Thyroid gland (tissue), 4 donors: Measurements from ENCODE around the gene KHNYN. TPM values are rescaled to one million over a fixed set of nuclear protein-coding genes. Genes with fewer than 3 reads are reported as not detected.

ENCODE experiments used
- DNase-seq, 2 donors: peaks; one replicate each; pipeline ENCODE4 v3.0.0-alpha.2; 2019
- H3K27ac ChIP-seq, 3 donors: fragments of 200-600 bp; sonication (generic); 1 replicate in 2 of 3; 2 replicates in 1 of 3; pipeline ENCODE4 v1.5.1; 2016 to 2019; ENCODE audit warnings: mild to moderate bottlenecking in 1 of 3, moderate library complexity in 1 of 3
- H3K27me3 ChIP-seq: fragments of 200-600 bp; sonication (generic); one replicate; pipeline ENCODE4 v1.5.1; 2019
- H3K36me3 ChIP-seq, 2 donors: fragments of 200-600 bp; sonication (generic); one replicate each; pipeline ENCODE4 v1.5.1; 2016 to 2019
- H3K4me1 ChIP-seq, 2 donors: fragments of 200-600 bp; sonication (generic); one replicate each; pipeline ENCODE4 v1.5.1; 2017 to 2019
- H3K4me3 ChIP-seq, 3 donors: fragments of 200-600 bp; sonication (generic); replicated peaks in 1 of 3; 1 replicate in 2 of 3; 2 replicates in 1 of 3; pipeline ENCODE4 v1.5.1; 2016; ENCODE audit warnings: mild to moderate bottlenecking in 1 of 3
- H3K9me3 ChIP-seq: fragments of 200-600 bp; sonication (generic); one replicate; pipeline ENCODE4 v1.5.1; 2017
- POLR2A ChIP-seq, 2 donors: fragments of 450-650 bp; IDR thresholded peaks; one replicate each; pipeline ENCODE4 v1.6.1; 2017; ENCODE audit warnings: antibody characterized with exemption in 2 of 2, mild to moderate bottlenecking in 2 of 2, moderate library complexity in 1 of 2
- WGBS, 2 donors: methylation state at CpG; one replicate each; pipeline ENCODE4 v1.1.5; 2017; 5-methylcytosine and 5-hydroxymethylcytosine counted together
- intact Hi-C: fragments of 100-400 bp; cut with DNase I; formaldehyde crosslinking; loops from one replicate; pipeline ENCODE4 v1.15.1; 2023
- total RNA-seq, 4 donors: library from RNA; depleted of rRNA; stranded (reverse); fragments of >200 nt; gene quantifications; one replicate each; pipeline ENCODE4 v1.2.3, GENCODE V29; 2016
- TF ChIP-seq, protein P1 (sequence below), 6 experiments: fragments of 200-600 bp in 3 of 6; fragments of 450-650 bp in 3 of 6; sonication (generic) in 3 of 6; IDR thresholded peaks; one replicate each; pipeline ENCODE4 v1.5.1; 2016 to 2019; ENCODE audit warnings: antibody characterized with exemption in 6 of 6, mild to moderate bottlenecking in 2 of 6, inconsistent platforms in 1 of 6, moderate library complexity in 1 of 6

The KHNYN gene
- total RNA-seq, 4 donors from 2014 or later, result 46.9 to 75.0 (median 48.3) TPM

DNA sequence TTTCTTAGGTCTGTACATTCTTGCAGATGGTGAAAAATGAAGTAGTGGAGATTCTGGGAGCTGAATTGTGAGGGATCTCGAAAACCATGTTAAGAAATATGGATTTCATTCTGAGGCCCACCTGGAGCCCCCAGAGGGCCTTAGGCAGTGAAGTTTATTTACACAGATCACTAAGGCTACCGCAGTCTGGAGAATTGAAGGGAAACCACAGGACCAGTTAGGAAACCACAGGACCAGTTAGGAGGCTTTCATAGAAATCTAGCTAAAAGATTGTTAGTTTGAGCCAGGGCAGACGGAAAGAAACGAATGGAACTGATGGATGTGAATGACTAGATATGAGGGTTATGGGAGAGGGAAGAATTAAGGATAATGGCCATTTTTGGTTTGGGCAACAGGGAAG, 7.5 kb upstream of the KHNYN start:
- no peak for TF ChIP-seq POLR2A (IDR thresholded peaks at IDR 0.05)
- TF ChIP-seq, protein P1, sequence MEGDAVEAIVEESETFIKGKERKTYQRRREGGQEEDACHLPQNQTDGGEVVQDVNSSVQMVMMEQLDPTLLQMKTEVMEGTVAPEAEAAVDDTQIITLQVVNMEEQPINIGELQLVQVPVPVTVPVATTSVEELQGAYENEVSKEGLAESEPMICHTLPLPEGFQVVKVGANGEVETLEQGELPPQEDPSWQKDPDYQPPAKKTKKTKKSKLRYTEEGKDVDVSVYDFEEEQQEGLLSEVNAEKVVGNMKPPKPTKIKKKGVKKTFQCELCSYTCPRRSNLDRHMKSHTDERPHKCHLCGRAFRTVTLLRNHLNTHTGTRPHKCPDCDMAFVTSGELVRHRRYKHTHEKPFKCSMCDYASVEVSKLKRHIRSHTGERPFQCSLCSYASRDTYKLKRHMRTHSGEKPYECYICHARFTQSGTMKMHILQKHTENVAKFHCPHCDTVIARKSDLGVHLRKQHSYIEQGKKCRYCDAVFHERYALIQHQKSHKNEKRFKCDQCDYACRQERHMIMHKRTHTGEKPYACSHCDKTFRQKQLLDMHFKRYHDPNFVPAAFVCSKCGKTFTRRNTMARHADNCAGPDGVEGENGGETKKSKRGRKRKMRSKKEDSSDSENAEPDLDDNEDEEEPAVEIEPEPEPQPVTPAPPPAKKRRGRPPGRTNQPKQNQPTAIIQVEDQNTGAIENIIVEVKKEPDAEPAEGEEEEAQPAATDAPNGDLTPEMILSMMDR (IDR thresholded peaks at IDR 0.05), result no peak
- 76 to 78% methylated on average over 4 of the region's 4 CpGs for WGBS, 2 donors
- DNase-seq, result no peak
- no peaks in the 10 kb centered on the region for H3K36me3 ChIP-seq
- H3K27ac ChIP-seq, result no peak overlapping the region
- intact Hi-C loops, result no loop called here
- H3K4me3 ChIP-seq, result no peak overlapping the region
- peaks cover 7 to 13% of the 10 kb centered on the region in 2 donors for H3K4me1 ChIP-seq
- H3K27me3 ChIP-seq, result no peaks in the 10 kb centered on the region
- H3K9me3 ChIP-seq, result no peaks in the 10 kb centered on the region

DNA sequence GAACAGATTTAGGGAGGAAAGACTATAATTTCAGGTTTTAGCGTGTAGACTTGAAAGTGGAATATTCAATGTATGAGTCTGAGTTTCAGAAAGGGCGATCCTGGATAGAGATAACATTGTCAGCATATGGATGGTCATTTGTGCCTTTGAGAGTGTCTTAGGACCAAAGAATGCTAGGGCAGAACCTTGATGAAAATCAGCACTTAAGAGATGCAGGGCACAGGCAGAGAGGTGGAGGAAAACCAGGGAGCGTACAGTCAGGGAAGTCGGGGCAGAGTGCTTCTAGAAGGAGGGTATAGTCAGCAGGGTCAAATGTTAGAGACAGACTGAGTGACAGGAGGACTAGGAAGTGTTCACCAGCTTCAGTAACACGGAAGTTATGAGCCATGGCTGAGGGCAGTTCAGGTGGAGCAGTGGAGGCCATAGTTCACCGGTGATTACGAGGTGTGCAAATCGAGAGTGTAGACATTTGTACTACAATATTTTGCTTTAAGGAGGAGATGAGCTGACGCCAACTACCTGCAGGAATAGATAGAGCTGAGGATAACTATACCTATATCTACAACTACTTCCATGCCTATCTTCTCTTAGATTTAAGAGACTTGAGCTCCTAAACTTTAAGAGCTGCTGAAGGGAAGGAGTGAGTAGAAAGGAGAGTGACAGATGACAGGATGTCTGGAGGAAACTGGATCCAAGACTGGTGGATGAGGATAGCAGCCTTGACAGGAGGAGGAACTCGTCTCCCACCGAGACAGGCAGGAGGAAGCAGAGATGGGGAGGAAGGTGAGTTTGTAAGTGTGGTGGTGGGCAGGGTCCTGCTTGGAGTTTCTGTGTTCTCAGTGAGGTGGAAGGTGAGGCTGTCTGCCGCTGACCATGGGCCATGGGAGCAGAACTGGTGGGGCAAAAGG, 6.8 kb upstream of the KHNYN start:
- Histone ChIP-seq H3K4me3 (no peak overlapping the region), H3K4me1 (peaks cover 7 to 13% of the 10 kb centered on the region in 2 donors), H3K36me3 (no peaks in the 10 kb centered on the region), H3K27ac (no peak overlapping the region), H3K9me3 (no peaks in the 10 kb centered on the region), H3K27me3 (no peaks in the 10 kb centered on the region)
- WGBS, 2 donors, result 77 to 84% methylated on average over 12 of the region's 12 CpGs
- TF ChIP-seq POLR2A (IDR thresholded peaks at IDR 0.05), result no peak
- TF ChIP-seq, protein P1 (IDR thresholded peaks at IDR 0.05), result no peak
- intact Hi-C loops, result no loop called here
- DNase-seq, result no peak

DNA sequence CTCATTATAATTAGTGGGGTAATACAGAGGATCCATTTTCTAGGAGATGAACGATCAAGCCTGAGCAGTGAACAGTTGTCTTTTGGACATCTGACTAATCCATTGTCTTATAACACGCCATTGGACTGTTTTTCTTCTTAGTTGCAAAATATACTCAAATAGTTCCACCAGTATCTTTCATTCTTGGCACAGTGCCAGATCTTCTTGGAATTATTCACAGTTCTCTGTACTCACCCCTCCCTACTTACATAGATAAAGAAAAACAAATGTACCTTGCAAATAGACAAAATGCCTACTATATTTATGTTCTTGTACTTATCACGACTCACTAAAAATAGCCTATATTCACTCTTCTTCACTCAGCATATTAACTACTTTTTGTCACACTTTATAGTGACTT, 4.0 kb upstream of the KHNYN start:
- Histone ChIP-seq H3K4me1 (peaks cover 10 to 13% of the 10 kb centered on the region in 2 donors), H3K9me3 (no peaks in the 10 kb centered on the region), H3K27me3 (no peaks in the 10 kb centered on the region), H3K4me3 (no peak overlapping the region), H3K36me3 (no peaks in the 10 kb centered on the region), H3K27ac (no peak overlapping the region)
- intact Hi-C loops, result no loop called here
- 42 to 53% methylated on average over 3 of the region's 3 CpGs for WGBS, 2 donors
- DNase-seq, result no peak
- TF ChIP-seq, protein P1 (IDR thresholded peaks at IDR 0.05), result no peak

DNA sequence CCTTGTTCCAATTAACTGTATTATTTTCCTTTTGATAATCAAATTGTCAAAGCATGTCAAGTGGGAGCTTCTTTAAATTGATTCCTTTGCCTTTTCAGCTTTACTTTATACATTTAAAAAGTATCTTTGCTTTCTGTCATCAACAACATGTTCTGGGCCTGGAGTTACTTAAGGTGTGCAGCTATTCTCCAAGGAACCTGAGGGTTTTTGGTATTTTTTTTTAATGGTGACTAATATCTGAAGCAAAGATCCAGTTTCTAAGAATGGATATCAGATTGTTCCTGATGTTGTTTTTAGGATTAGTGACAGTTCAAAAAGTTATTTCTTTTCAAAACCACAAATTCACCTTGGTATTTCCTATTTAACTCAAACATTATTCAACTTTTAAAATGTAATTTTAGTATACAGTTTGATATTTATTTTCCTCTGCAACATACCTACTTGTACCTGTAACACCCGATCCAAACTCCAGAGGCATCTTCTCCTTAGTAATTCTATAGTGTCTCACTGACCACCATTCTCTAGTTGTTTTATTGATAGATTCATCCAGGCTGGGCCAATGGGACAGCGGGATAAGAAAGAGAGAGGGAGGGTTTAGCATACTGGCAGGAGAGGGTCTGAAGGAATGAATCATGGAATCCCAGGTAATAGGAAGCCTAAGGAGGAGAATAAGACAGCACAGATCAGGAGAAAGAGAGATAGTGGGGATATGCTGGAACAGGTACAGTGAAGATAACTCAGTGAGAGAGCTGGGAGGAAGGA, 3.4 kb upstream of the KHNYN start:
- DNase-seq, result no peak
- no peak overlapping the region for H3K27ac ChIP-seq
- H3K36me3 ChIP-seq, result no peaks in the 10 kb centered on the region
- no peaks in the 10 kb centered on the region for H3K27me3 ChIP-seq
- H3K9me3 ChIP-seq, result no peaks in the 10 kb centered on the region
- intact Hi-C loops, result no loop called here
- WGBS, 2 donors, result 91 to 93% methylated on average over 2 of the region's 2 CpGs
- H3K4me3 ChIP-seq, result no peak overlapping the region
- H3K4me1 ChIP-seq, result peaks cover 17 to 19% of the 10 kb centered on the region in 2 donors
- TF ChIP-seq, protein P1 (IDR thresholded peaks at IDR 0.05), result no peak
- no peak for TF ChIP-seq POLR2A (IDR thresholded peaks at IDR 0.05)
